ENCODE measurements around the gene OSBPL10. TPM values are rescaled to one million over a fixed set of nuclear protein-coding genes. Genes with fewer than 3 reads are reported as not detected.

Gene OSBPL10
- 1.1 and 2.3 TPM in 2 replicates for total RNA-seq (2021)
- percentile 29 among the genes with signal in this experiment for Bru-seq, nascent RNA
- BruChase-seq, experiment 1, labeled RNA remaining after a 2-hour chase = percentile 23 among the genes with signal in this experiment
- BruChase-seq, experiment 2, labeled RNA remaining after a 6-hour chase = percentile 29 among the genes with signal in this experiment
- long read RNA-seq, full-length matches to known transcripts = 1 of 2 reads
- long read RNA-seq, partial matches to known transcripts = 0 of 2 reads
- long read RNA-seq, other reads (novel, unspliced or antisense) = 1 of 2 reads

- POLR2A ChIA-PET (ENCODE audit: low non-redundant PET) = no interaction called here
Observed at GRCh38 chr3:31981206-31982181, at the start of gene OSBPL10, which contains the start of gene ZNF860. OSBPL10 (minus strand) TSS chr3:31981262; CDS start chr3:31981179, 83 bp downstream. ZNF860 (plus strand) TSS chr3:31981750; CDS start chr3:31989080, 7,330 bp downstream.

GRCh38 chr3:32026593-32026992, 45.5 kb upstream of the OSBPL10 start:
- no TSS peak for BruUV-seq (replicated peaks)
- ChIA-PET CTCF (no interaction called here), POLR2A (ENCODE audit: low non-redundant PET) (no interaction called here)
- H3K27ac ChIP-seq (ENCODE audit: low read depth, low read length, poor library complexity, severe bottlenecking) = no peak overlapping the region
- TF ChIP-seq CTCF (conservative IDR thresholded peaks at IDR 0.05; ENCODE audit: low read depth, low read length) (no peak), EZH2 (IDR thresholded peaks at IDR 0.05; ENCODE audit: borderline replicate concordance, low read depth, low read length, poor library complexity, severe bottlenecking) (no peak)
- H3K27me3 ChIP-seq (replicated peaks; ENCODE audit: insufficient read depth, low read depth, low read length, poor library complexity) = peaks cover 4% of the 10 kb centered on the region
- H3K4me1 ChIP-seq (ENCODE audit: insufficient read depth, low read length, poor library complexity, severe bottlenecking) = peaks cover 7% of the 10 kb centered on the region
- no peaks in the 10 kb centered on the region for H3K9me3 ChIP-seq (ENCODE audit: low read depth, low read length, poor library complexity, severe bottlenecking)
- DNase-seq (ENCODE audit: low spot score) = no peak
- intact Hi-C loops (cut with micrococcal nuclease; ENCODE audit: unreplicated experiment) = no loop called here
- H3K36me3 ChIP-seq (ENCODE audit: insufficient read depth, low read length, poor library complexity, severe bottlenecking) = no peaks in the 10 kb centered on the region
- H3K4me3 ChIP-seq (ENCODE audit: low read depth, low read length, poor library complexity, severe bottlenecking) = no peak overlapping the region

More at GRCh38 chr3:31981206-31982181, at the start of gene OSBPL10, which contains the start of gene ZNF860:
- no peak for TF ChIP-seq CTCF (conservative IDR thresholded peaks at IDR 0.05; ENCODE audit: low read depth, low read length)
- no peak for TF ChIP-seq EZH2 (IDR thresholded peaks at IDR 0.05; ENCODE audit: borderline replicate concordance, low read depth, low read length, poor library complexity, severe bottlenecking)
- Histone ChIP-seq H3K36me3 (ENCODE audit: insufficient read depth, low read length, poor library complexity, severe bottlenecking) (no peaks in the 10 kb centered on the region), H3K27ac (ENCODE audit: low read depth, low read length, poor library complexity, severe bottlenecking) (no peak within 1 kb of the TSS), H3K27me3 (replicated peaks; ENCODE audit: insufficient read depth, low read depth, low read length, poor library complexity) (peaks cover 23% of the 10 kb centered on the region), H3K9me3 (ENCODE audit: low read depth, low read length, poor library complexity, severe bottlenecking) (no peaks in the 10 kb centered on the region), H3K4me1 (ENCODE audit: insufficient read depth, low read length, poor library complexity, severe bottlenecking) (no peaks in the 10 kb centered on the region), H3K4me3 (ENCODE audit: low read depth, low read length, poor library complexity, severe bottlenecking) (peak within 1 kb of the TSS; percentile 59)
- CTCF ChIA-PET = no interaction called here
- no TSS peak for BruUV-seq (replicated peaks)
- peak; percentile 58 for DNase-seq (ENCODE audit: low spot score)
- intact Hi-C loops (cut with micrococcal nuclease; ENCODE audit: unreplicated experiment) = no loop called here

- H3K27me3 ChIP-seq (replicated peaks; ENCODE audit: insufficient read depth, low read depth, low read length, poor library complexity) = peaks cover 2% of the 10 kb centered on the region
- TF ChIP-seq EZH2 (IDR thresholded peaks at IDR 0.05; ENCODE audit: borderline replicate concordance, low read depth, low read length, poor library complexity, severe bottlenecking) (no peak), CTCF (conservative IDR thresholded peaks at IDR 0.05; ENCODE audit: low read depth, low read length) (no peak)
- CTCF ChIA-PET = no interaction called here
- H3K4me3 ChIP-seq (ENCODE audit: low read depth, low read length, poor library complexity, severe bottlenecking) = no peak overlapping the region
- intact Hi-C loops (cut with micrococcal nuclease; ENCODE audit: unreplicated experiment) = no loop called here
- POLR2A ChIA-PET (ENCODE audit: low non-redundant PET) = no interaction called here
- no TSS peak for BruUV-seq (replicated peaks)
- no peak overlapping the region for H3K27ac ChIP-seq (ENCODE audit: low read depth, low read length, poor library complexity, severe bottlenecking)
- no peaks in the 10 kb centered on the region for H3K4me1 ChIP-seq (ENCODE audit: insufficient read depth, low read length, poor library complexity, severe bottlenecking)
- DNase-seq (ENCODE audit: low spot score) = no peak
- H3K9me3 ChIP-seq (ENCODE audit: low read depth, low read length, poor library complexity, severe bottlenecking) = no peaks in the 10 kb centered on the region
- no peaks in the 10 kb centered on the region for H3K36me3 ChIP-seq (ENCODE audit: insufficient read depth, low read length, poor library complexity, severe bottlenecking)
Observed at GRCh38 chr3:32022947-32023346, 41.9 kb upstream of the OSBPL10 start.
